SU-DHL-6 (cell line): Measurements from ENCODE around the gene LRRC74A.
A peak's percentile ranks its signal among the peaks of the same experiment; 100 is the strongest.

Experiments
- H2AFZ ChIP-seq: fragments of 200-600 bp; sonication (generic); 2 replicates; pipeline ENCODE4 v1.6.1; 2014; ENCODE audit warnings: low read depth, mild to moderate bottlenecking, moderate library complexity, mixed read lengths, antibody characterized with exemption, low read length; ENCODE audit not compliant: severe bottlenecking
- H3F3A ChIP-seq: fragments of 200-600 bp; shearing (Covaris generic); 2 replicates; pipeline ENCODE4 v1.6.0; 2016; ENCODE audit warnings: antibody characterized with exemption, mild to moderate bottlenecking; ENCODE audit not compliant: insufficient read depth
- H3K27ac ChIP-seq: fragments of 200-600 bp; sonication (generic); 2 replicates; pipeline ENCODE4 v1.5.1; 2016; ENCODE audit warnings: low read depth, mild to moderate bottlenecking, low read length, moderate library complexity, mixed read lengths
- H3K27me3 ChIP-seq: fragments of 200-600 bp; sonication (generic), shearing (Covaris generic); 2 replicates; pipeline ENCODE4 v1.6.0; 2014; ENCODE audit warnings: mild to moderate bottlenecking, low read length
- H3K36me3 ChIP-seq: fragments of 200-600 bp; sonication (generic); 2 replicates; pipeline ENCODE4 v1.6.1; 2014; ENCODE audit warnings: mild to moderate bottlenecking, low read length, mixed read lengths
- H3K4me2 ChIP-seq: fragments of 300-600, 200-600 bp; shearing (Covaris generic), sonication (generic); 2 replicates; pipeline ENCODE4 v1.6.0; 2014; ENCODE audit warnings: low read length, low read depth, mild to moderate bottlenecking; ENCODE audit not compliant: poor library complexity, severe bottlenecking
- H3K4me3 ChIP-seq: fragments of 200-600 bp; sonication (generic); 2 replicates; pipeline ENCODE4 v1.5.1; 2014; ENCODE audit warnings: antibody characterized with exemption, low read length, mild to moderate bottlenecking, mixed read lengths; ENCODE audit not compliant: insufficient read depth, poor library complexity, severe bottlenecking
- H3K79me2 ChIP-seq: fragments of 200-600 bp; sonication (generic); 2 replicates; pipeline ENCODE4 v1.6.1; 2014; ENCODE audit warnings: mild to moderate bottlenecking, low read length, moderate library complexity; ENCODE audit not compliant: insufficient read depth
- H3K9ac ChIP-seq: fragments of 200-600 bp; sonication (generic); 2 replicates; pipeline ENCODE4 v1.7.0; 2014; ENCODE audit warnings: mild to moderate bottlenecking, low read length
- H3K9me2 ChIP-seq: fragments of 200-600 bp; sonication (generic); replicated peaks from 2 replicates; pipeline ENCODE4 v1.6.1; 2014; ENCODE audit warnings: low read length; ENCODE audit not compliant: insufficient read depth
- H3K9me3 ChIP-seq: fragments of 200-600 bp; sonication (generic); 2 replicates; pipeline ENCODE4 v1.6.1; 2014; ENCODE audit warnings: low read length, mixed read lengths; ENCODE audit not compliant: insufficient read depth
- H4K20me1 ChIP-seq: fragments of 200-600 bp; sonication (generic); 2 replicates; pipeline ENCODE4 v1.6.1; 2014; ENCODE audit warnings: low read depth, mild to moderate bottlenecking, antibody characterized with exemption, low read length, moderate library complexity, mixed read lengths
- EZH2phosphoT487 ChIP-seq: fragments of 200-600 bp; sonication (generic), shearing (Covaris generic); conservative IDR thresholded peaks from 2 replicates; pipeline ENCODE4 v1.6.1; 2018; ENCODE audit warnings: mild to moderate bottlenecking, antibody characterized with exemption, low read length, moderate library complexity, mixed read lengths
- TF ChIP-seq, protein P1 (sequence below): fragments of 200-600 bp; sonication (generic); IDR thresholded peaks from one replicate; pipeline ENCODE4 v1.5.1; 2017; ENCODE audit warnings: antibody characterized with exemption, mild to moderate bottlenecking, low read length, moderate library complexity; ENCODE audit not compliant: insufficient read depth, poor library complexity, severe bottlenecking

LRRC74A gene

DNA sequence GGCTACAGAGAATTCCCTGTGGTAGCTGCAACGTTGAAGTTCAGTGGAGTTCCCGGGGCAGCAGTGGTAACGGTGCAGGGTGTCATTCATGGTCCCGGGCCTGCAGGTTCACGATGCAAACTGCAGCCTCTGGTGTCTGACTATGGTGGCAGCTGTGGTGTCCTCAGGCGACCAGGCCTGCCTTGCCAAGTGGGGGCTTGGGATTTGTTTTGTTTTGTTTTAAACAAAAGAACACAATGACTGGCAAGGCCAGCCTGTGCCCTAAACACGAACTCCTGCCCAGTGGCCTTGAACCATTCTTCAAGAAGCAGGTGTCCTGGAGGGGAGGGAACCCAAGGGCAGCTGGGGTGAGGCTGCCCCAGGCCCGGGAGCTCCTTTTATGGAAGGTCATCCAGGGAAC, 48.5 kb downstream of the LRRC74A start:
- H3K36me3 ChIP-seq = no peaks in the 10 kb centered on the region

GRCh38 chr14:76876076-76876475, 49.9 kb downstream of the LRRC74A start:
- Histone ChIP-seq H3K27ac (no peak overlapping the region), H3K36me3 (no peaks in the 10 kb centered on the region), H3K4me3 (no peak overlapping the region), H3K9ac (no peak overlapping the region), H3K27me3 (no peaks in the 10 kb centered on the region), H3K9me3 (no peaks in the 10 kb centered on the region), H3K9me2 (no peaks in the 10 kb centered on the region), H3K4me2 (no peak overlapping the region), H3K79me2 (no peaks in the 10 kb centered on the region), H3F3A (no peaks in the 10 kb centered on the region), H4K20me1 (no peaks in the 10 kb centered on the region), H2AFZ (no peak overlapping the region)
- TF ChIP-seq EZH2phosphoT487 = no peak
- TF ChIP-seq, protein P1, sequence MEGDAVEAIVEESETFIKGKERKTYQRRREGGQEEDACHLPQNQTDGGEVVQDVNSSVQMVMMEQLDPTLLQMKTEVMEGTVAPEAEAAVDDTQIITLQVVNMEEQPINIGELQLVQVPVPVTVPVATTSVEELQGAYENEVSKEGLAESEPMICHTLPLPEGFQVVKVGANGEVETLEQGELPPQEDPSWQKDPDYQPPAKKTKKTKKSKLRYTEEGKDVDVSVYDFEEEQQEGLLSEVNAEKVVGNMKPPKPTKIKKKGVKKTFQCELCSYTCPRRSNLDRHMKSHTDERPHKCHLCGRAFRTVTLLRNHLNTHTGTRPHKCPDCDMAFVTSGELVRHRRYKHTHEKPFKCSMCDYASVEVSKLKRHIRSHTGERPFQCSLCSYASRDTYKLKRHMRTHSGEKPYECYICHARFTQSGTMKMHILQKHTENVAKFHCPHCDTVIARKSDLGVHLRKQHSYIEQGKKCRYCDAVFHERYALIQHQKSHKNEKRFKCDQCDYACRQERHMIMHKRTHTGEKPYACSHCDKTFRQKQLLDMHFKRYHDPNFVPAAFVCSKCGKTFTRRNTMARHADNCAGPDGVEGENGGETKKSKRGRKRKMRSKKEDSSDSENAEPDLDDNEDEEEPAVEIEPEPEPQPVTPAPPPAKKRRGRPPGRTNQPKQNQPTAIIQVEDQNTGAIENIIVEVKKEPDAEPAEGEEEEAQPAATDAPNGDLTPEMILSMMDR = peak; percentile 82

More for the DNA sequence above, 48.5 kb downstream of the LRRC74A start:
- Histone ChIP-seq H4K20me1 (no peaks in the 10 kb centered on the region), H3K9ac (no peak overlapping the region), H3K4me3 (no peak overlapping the region), H3K4me2 (no peak overlapping the region), H3K79me2 (no peaks in the 10 kb centered on the region), H2AFZ (no peak overlapping the region), H3K27me3 (no peaks in the 10 kb centered on the region), H3F3A (no peaks in the 10 kb centered on the region), H3K9me2 (no peaks in the 10 kb centered on the region), H3K9me3 (no peaks in the 10 kb centered on the region), H3K27ac (no peak overlapping the region)
- TF ChIP-seq, protein P1 = no peak
- TF ChIP-seq EZH2phosphoT487 = no peak

DNA sequence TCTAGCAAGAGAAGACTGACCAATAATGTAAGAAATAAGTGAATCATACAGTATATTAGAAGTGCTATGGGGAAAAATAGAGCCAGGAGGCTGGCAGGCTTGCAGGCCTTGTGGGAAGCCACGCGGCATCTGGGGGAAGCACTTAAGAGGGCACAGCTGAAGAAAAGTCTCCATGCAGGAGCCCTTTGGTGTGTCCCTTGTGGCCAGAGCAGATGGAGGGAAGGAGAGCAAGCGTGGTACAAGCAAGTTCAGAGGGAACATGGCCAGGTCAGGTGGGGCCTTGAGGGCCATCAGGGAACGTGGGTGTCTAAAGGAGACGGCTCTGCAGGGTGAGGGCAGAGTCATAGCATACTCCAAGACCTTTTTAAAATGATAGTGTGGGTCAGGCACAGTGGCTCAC, 51.7 kb downstream of the LRRC74A start:
- H3K9me2 ChIP-seq = no peaks in the 10 kb centered on the region
- no peaks in the 10 kb centered on the region for H3K9me3 ChIP-seq
- H3K4me2 ChIP-seq = no peak overlapping the region
- no peak overlapping the region for H3K4me3 ChIP-seq
- H3K27me3 ChIP-seq = no peaks in the 10 kb centered on the region
- H3K79me2 ChIP-seq = no peaks in the 10 kb centered on the region
- H4K20me1 ChIP-seq = no peaks in the 10 kb centered on the region
- no peaks in the 10 kb centered on the region for H3F3A ChIP-seq
- H3K9ac ChIP-seq = no peak overlapping the region
- no peaks in the 10 kb centered on the region for H3K36me3 ChIP-seq
- TF ChIP-seq, protein P1 = no peak
- no peak for TF ChIP-seq EZH2phosphoT487
- no peak overlapping the region for H3K27ac ChIP-seq
- no peak overlapping the region for H2AFZ ChIP-seq
